GM23338 (cell line): ENCODE measurements around the gene RNU1-2.

Source experiments
- TF ChIP-seq, protein P1 (sequence below): IDR thresholded peaks from 2 replicates; pipeline ENCODE4 v1.6.1; 2016; ENCODE audit warnings: antibody characterized with exemption
- TF ChIP-seq, protein P2 (sequence below): IDR thresholded peaks from one replicate; pipeline ENCODE4 v1.6.1; 2018; ENCODE audit warnings: antibody characterized with exemption; ENCODE audit not compliant: unreplicated experiment

DNA sequence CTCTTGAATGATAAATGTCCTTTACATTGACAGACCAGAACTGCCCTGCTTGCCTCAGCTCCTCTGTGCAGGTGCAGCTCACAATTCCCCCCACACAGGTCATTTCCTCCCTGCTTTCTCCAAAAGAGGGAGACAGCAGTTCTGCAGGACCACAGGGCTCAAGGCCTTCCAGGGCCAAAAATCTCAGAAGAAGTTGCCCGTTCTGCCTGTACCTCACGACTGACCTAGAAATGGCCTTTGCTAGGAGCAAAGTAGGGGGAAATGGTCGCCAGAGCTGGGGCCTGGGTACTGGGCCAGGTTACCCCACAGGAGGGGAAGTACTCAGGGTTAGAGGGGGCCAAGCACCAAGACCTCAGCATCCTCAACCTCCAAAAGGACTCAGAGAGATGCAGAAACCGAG, 11.1 kb downstream of the RNU1-2 start:
- TF ChIP-seq, protein P1, sequence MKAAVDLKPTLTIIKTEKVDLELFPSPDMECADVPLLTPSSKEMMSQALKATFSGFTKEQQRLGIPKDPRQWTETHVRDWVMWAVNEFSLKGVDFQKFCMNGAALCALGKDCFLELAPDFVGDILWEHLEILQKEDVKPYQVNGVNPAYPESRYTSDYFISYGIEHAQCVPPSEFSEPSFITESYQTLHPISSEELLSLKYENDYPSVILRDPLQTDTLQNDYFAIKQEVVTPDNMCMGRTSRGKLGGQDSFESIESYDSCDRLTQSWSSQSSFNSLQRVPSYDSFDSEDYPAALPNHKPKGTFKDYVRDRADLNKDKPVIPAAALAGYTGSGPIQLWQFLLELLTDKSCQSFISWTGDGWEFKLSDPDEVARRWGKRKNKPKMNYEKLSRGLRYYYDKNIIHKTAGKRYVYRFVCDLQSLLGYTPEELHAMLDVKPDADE, result no peak
- TF ChIP-seq, protein P2, sequence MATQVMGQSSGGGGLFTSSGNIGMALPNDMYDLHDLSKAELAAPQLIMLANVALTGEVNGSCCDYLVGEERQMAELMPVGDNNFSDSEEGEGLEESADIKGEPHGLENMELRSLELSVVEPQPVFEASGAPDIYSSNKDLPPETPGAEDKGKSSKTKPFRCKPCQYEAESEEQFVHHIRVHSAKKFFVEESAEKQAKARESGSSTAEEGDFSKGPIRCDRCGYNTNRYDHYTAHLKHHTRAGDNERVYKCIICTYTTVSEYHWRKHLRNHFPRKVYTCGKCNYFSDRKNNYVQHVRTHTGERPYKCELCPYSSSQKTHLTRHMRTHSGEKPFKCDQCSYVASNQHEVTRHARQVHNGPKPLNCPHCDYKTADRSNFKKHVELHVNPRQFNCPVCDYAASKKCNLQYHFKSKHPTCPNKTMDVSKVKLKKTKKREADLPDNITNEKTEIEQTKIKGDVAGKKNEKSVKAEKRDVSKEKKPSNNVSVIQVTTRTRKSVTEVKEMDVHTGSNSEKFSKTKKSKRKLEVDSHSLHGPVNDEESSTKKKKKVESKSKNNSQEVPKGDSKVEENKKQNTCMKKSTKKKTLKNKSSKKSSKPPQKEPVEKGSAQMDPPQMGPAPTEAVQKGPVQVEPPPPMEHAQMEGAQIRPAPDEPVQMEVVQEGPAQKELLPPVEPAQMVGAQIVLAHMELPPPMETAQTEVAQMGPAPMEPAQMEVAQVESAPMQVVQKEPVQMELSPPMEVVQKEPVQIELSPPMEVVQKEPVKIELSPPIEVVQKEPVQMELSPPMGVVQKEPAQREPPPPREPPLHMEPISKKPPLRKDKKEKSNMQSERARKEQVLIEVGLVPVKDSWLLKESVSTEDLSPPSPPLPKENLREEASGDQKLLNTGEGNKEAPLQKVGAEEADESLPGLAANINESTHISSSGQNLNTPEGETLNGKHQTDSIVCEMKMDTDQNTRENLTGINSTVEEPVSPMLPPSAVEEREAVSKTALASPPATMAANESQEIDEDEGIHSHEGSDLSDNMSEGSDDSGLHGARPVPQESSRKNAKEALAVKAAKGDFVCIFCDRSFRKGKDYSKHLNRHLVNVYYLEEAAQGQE, result no peak
